Breast epithelium (tissue), 3 donors: ENCODE results near the gene FSD1.
A peak's percentile ranks its signal among the peaks of the same experiment; 100 is the strongest.

Source experiments
- POLR2A ChIP-seq: fragments of 450-650 bp; IDR thresholded peaks from one replicate; pipeline ENCODE4 v1.6.1; 2016; ENCODE audit warnings: antibody characterized with exemption, mild to moderate bottlenecking, moderate library complexity
- TF ChIP-seq, protein P1 (sequence below), 3 donors: fragments of 450-650 bp; IDR thresholded peaks; one replicate each; pipeline ENCODE4 v1.5.1; 2016 to 2017; ENCODE audit warnings: antibody characterized with exemption in 3 of 3, mild to moderate bottlenecking in 3 of 3, moderate library complexity in 3 of 3

DNA sequence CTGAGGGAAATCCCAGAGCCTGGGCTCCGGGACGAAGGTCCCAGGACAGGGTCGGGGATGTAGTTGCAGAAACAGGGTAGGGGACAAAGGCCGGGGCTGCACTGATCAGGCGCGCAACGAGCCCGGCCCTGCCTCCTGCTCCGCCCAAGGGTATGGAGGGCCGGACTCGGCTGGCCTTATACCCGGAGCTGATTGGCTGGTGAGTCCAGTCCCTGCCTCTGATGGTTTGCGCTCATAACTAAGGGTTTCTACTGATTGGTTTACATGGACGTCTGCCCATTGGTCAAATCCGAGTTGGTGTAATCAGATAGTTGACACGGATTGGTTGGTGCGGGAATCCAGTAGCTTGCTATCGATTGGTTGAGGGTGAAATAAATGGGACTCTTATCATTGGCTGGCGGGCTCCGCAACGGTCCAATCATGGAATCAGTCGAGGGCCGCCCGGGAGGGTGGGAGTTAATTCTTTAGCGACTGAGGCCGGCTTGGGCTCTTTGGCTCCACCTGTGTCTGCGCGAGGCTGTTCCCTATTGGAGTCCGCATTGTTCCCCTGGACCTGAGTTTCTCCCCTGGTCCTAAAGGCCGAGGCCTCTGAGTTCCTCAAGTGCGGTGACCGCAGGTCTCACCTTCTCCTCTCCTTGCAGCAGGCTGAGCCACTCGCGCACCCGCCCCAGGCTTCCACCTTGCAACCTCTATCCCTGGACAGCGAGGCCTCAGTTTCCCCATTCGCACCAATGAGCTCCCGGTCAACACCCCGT lies 38.4 kb downstream of the FSD1 start:
- TF ChIP-seq, protein P1, sequence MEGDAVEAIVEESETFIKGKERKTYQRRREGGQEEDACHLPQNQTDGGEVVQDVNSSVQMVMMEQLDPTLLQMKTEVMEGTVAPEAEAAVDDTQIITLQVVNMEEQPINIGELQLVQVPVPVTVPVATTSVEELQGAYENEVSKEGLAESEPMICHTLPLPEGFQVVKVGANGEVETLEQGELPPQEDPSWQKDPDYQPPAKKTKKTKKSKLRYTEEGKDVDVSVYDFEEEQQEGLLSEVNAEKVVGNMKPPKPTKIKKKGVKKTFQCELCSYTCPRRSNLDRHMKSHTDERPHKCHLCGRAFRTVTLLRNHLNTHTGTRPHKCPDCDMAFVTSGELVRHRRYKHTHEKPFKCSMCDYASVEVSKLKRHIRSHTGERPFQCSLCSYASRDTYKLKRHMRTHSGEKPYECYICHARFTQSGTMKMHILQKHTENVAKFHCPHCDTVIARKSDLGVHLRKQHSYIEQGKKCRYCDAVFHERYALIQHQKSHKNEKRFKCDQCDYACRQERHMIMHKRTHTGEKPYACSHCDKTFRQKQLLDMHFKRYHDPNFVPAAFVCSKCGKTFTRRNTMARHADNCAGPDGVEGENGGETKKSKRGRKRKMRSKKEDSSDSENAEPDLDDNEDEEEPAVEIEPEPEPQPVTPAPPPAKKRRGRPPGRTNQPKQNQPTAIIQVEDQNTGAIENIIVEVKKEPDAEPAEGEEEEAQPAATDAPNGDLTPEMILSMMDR (IDR thresholded peaks at IDR 0.05), result peak in 2 of 3 donors; percentile 13 to 48
- peak; percentile 83 for TF ChIP-seq POLR2A
